Loucy (cell line): Measurements from ENCODE around the gene SMIM14.

ENCODE experiments used
- H2AFZ ChIP-seq: fragments of 200-600 bp; sonication (generic); 2 replicates; pipeline ENCODE4 v1.6.0; 2016; ENCODE audit warnings: antibody characterized with exemption, mild to moderate bottlenecking, low read length, moderate library complexity
- H3F3A ChIP-seq: fragments of 200-600 bp; 2 replicates; pipeline ENCODE4 v1.6.0; 2016; ENCODE audit warnings: antibody characterized with exemption, low read depth, mild to moderate bottlenecking
- H3K27me3 ChIP-seq: fragments of 200-600 bp; sonication (generic); 2 replicates; pipeline ENCODE4 v1.6.1; 2014; ENCODE audit warnings: low read length, mild to moderate bottlenecking; ENCODE audit not compliant: insufficient read depth, poor library complexity, severe bottlenecking
- H3K36me3 ChIP-seq: fragments of 200-600 bp; sonication (generic); 2 replicates; pipeline ENCODE4 v1.6.1; 2016; ENCODE audit warnings: low read length; ENCODE audit not compliant: insufficient read depth
- H3K4me1 ChIP-seq: fragments of 200-600 bp; sonication (generic); 2 replicates; pipeline ENCODE4 v1.5.1; 2014; ENCODE audit warnings: low read length, mild to moderate bottlenecking; ENCODE audit not compliant: insufficient read depth, poor library complexity, severe bottlenecking
- H3K4me2 ChIP-seq: fragments of 200-600 bp; sonication (generic); 2 replicates; pipeline ENCODE4 v1.6.0; 2014; ENCODE audit warnings: antibody characterized with exemption, low read length, low read depth, mild to moderate bottlenecking; ENCODE audit not compliant: poor library complexity, severe bottlenecking
- H3K4me3 ChIP-seq: fragments of 200-600 bp; sonication (generic); 2 replicates; pipeline ENCODE4 v1.5.1; 2014; ENCODE audit warnings: low read length, mild to moderate bottlenecking, mixed read lengths; ENCODE audit not compliant: poor library complexity, severe bottlenecking
- H3K79me2 ChIP-seq: fragments of 200-600 bp; sonication (generic); 2 replicates; pipeline ENCODE4 v1.6.1; 2014; ENCODE audit warnings: low read length; ENCODE audit not compliant: insufficient read depth
- H3K9ac ChIP-seq: fragments of 200-600 bp; sonication (generic); 2 replicates; pipeline ENCODE4 v1.6.0; 2014; ENCODE audit warnings: mild to moderate bottlenecking, low read depth, low read length, moderate library complexity; ENCODE audit not compliant: poor library complexity, severe bottlenecking
- H3K9me2 ChIP-seq: fragments of 200-600 bp; sonication (generic); replicated peaks from 2 replicates; pipeline ENCODE4 v1.6.1; 2016; ENCODE audit warnings: low read depth, low read length, mixed read lengths
- H3K9me3 ChIP-seq: fragments of 200-600 bp; sonication (generic); 2 replicates; pipeline ENCODE4 v1.6.1; 2014; ENCODE audit warnings: mild to moderate bottlenecking, antibody characterized with exemption, low read length, low read depth; ENCODE audit not compliant: insufficient read depth
- H4K20me1 ChIP-seq: fragments of 200-600 bp; sonication (generic); 2 replicates; pipeline ENCODE4 v1.6.0; 2014; ENCODE audit warnings: antibody characterized with exemption, low read length, mild to moderate bottlenecking; ENCODE audit not compliant: insufficient read depth, poor library complexity, severe bottlenecking
- EZH2phosphoT487 ChIP-seq: fragments of 200-600 bp; IDR thresholded peaks from 2 replicates; pipeline ENCODE4 v1.6.1; 2018; ENCODE audit warnings: antibody characterized with exemption, mild to moderate bottlenecking, moderate library complexity, borderline replicate concordance
- TF ChIP-seq, protein P1 (sequence below): fragments of 200-600 bp; sonication (generic); conservative IDR thresholded peaks from 2 replicates; pipeline ENCODE4 v1.5.1; 2014; ENCODE audit warnings: mild to moderate bottlenecking, antibody characterized with exemption, low read length

SMIM14 gene

DNA sequence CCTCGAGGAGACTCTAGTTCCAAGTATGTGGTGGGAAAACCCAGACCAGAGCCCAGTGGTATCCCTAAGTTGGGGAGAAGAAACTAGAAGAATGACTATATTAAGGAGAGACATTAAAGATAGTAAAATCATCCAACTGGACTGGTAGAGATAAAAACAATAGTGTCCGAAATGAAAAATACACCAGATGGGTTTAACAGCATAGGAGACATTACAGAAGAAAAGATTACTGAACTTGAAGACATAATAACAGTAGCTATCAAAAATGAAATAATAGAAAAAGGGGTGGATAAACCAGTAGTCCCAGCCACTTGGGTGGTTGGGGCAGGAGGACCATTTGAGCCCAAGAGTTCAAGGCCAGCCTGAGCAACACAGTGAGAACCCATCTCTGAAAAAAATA lies 31.9 kb downstream of the SMIM14 start:
- no peaks in the 10 kb centered on the region; the same call in 1 of the 2 replicates for H3K9me3 ChIP-seq
- no peaks in the 10 kb centered on the region for H3K27me3 ChIP-seq
- H3K9me2 ChIP-seq = no peaks in the 10 kb centered on the region
- H3K36me3 ChIP-seq = no peaks in the 10 kb centered on the region
- no peak overlapping the region for H3K9ac ChIP-seq
- no peak for TF ChIP-seq EZH2phosphoT487
- TF ChIP-seq, protein P1, sequence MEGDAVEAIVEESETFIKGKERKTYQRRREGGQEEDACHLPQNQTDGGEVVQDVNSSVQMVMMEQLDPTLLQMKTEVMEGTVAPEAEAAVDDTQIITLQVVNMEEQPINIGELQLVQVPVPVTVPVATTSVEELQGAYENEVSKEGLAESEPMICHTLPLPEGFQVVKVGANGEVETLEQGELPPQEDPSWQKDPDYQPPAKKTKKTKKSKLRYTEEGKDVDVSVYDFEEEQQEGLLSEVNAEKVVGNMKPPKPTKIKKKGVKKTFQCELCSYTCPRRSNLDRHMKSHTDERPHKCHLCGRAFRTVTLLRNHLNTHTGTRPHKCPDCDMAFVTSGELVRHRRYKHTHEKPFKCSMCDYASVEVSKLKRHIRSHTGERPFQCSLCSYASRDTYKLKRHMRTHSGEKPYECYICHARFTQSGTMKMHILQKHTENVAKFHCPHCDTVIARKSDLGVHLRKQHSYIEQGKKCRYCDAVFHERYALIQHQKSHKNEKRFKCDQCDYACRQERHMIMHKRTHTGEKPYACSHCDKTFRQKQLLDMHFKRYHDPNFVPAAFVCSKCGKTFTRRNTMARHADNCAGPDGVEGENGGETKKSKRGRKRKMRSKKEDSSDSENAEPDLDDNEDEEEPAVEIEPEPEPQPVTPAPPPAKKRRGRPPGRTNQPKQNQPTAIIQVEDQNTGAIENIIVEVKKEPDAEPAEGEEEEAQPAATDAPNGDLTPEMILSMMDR = no peak
- no peaks in the 10 kb centered on the region for H3K79me2 ChIP-seq
- no peak overlapping the region for H2AFZ ChIP-seq
- no peaks in the 10 kb centered on the region for H4K20me1 ChIP-seq
- no peaks in the 10 kb centered on the region for H3K4me1 ChIP-seq
- no peaks in the 10 kb centered on the region for H3F3A ChIP-seq
- H3K4me3 ChIP-seq = no peak overlapping the region
- H3K4me2 ChIP-seq = no peak overlapping the region

DNA sequence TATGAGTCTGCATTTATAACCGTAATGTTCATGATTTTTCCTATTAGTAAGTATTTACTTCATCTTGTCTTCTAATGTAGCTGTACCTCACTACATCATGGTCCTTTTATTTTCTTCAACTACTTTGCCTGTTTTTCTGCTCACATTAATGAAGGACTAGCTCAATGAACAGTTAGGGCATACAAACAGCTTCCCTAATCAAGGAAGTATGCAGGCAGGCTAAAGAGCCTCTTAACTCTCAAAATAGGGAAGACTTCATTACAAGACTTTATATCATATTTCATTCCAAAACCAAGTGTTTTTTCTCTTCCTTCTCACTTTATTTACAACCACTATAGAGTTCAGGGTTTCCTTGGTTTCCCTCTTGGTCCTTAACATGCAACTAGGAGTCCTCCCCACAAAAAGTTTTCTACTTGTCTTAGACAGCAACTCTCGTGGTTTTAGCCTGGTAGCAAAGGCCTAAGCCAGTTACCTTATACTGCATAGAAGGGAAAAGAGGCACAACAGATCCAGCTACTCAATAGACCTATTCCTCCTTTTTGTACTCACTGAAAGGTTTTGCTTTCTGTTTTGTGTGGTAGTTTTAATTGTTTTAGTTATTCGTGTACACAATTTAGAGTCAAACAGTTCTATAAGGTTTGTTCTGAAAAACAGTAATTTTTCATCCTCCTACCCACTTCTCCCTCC lies 40.8 kb downstream of the SMIM14 start:
- no peak overlapping the region for H3K4me2 ChIP-seq

DNA sequence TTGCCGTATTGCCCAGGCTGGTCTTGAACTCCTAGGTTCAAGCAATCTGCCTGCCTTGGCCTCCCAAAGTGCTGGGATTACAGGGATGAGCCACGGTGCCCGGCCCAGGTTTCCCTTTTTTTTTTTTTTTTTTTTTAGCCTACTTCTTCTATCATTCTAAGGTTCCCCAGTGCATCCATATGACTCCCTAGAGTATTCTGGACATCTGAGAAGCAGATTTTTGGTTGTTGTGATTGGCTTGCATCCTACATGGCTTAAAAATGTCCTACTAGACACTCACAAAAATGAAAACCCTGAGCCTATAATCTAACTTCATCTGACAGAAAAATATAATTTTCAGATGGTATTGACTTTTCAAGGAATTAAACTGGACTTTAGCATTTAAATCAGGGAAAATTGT lies 41.7 kb downstream of the SMIM14 start:
- Histone ChIP-seq H3K4me3 (no peak overlapping the region), H3K4me1 (no peaks in the 10 kb centered on the region), H2AFZ (no peak overlapping the region), H3K9me3 (no peaks in the 10 kb centered on the region), H3K79me2 (no peaks in the 10 kb centered on the region), H3F3A (no peaks in the 10 kb centered on the region), H3K4me2 (no peak overlapping the region), H3K27me3 (no peaks in the 10 kb centered on the region), H4K20me1 (no peaks in the 10 kb centered on the region), H3K9ac (no peak overlapping the region), H3K36me3 (no peaks in the 10 kb centered on the region), H3K9me2 (no peaks in the 10 kb centered on the region)
- TF ChIP-seq, protein P1 = no peak
- no peak for TF ChIP-seq EZH2phosphoT487

More for the DNA sequence above, 40.8 kb downstream of the SMIM14 start:
- no peak overlapping the region for H3K9ac ChIP-seq
- TF ChIP-seq, protein P1 = no peak
- no peak for TF ChIP-seq EZH2phosphoT487
- H3K4me1 ChIP-seq = no peaks in the 10 kb centered on the region
- no peak overlapping the region for H3K4me3 ChIP-seq
- H4K20me1 ChIP-seq = no peaks in the 10 kb centered on the region
- H3K27me3 ChIP-seq = no peaks in the 10 kb centered on the region
- no peaks in the 10 kb centered on the region for H3K9me2 ChIP-seq
- H2AFZ ChIP-seq = peak overlapping the region; percentile 24; the same call in 1 of the 2 replicates
- H3F3A ChIP-seq = no peaks in the 10 kb centered on the region
- no peaks in the 10 kb centered on the region for H3K36me3 ChIP-seq
- H3K9me3 ChIP-seq = no peaks in the 10 kb centered on the region
- H3K79me2 ChIP-seq = no peaks in the 10 kb centered on the region
